Fibroblast of lung (primary cell): ENCODE results near the gene DIP2C. TPM values are rescaled to one million over a fixed set of nuclear protein-coding genes. Genes with fewer than 3 reads are reported as not detected.

Source experiments
- DNase-seq, 2 donors: peaks; one replicate each; pipeline versions ENCODE4 v3.0.0 to v3.0.0-alpha.2; 2010; ENCODE audit warnings: low read depth in 2 of 2
- H2AFZ ChIP-seq: 2 replicates; pipeline ENCODE4 v1.5.1; 2012; ENCODE audit warnings: low read length, control low read depth, inconsistent platforms
- H3K27ac ChIP-seq: 2 replicates; pipeline ENCODE4 v1.5.1; 2011; ENCODE audit warnings: low read length, control low read depth; ENCODE audit not compliant: insufficient read depth
- H3K27me3 ChIP-seq: 2 replicates; pipeline ENCODE4 v1.5.1; 2011; ENCODE audit warnings: mild to moderate bottlenecking, low read length; ENCODE audit not compliant: control insufficient read depth, insufficient read depth
- H3K36me3 ChIP-seq: 2 replicates; pipeline ENCODE4 v1.5.1; 2011; ENCODE audit warnings: low read length; ENCODE audit not compliant: control insufficient read depth, insufficient read depth
- H3K4me1 ChIP-seq: 2 replicates; pipeline ENCODE4 v1.5.1; 2011; ENCODE audit warnings: low read length; ENCODE audit not compliant: control insufficient read depth, insufficient read depth; ENCODE audit errors: extremely low read depth
- H3K4me2 ChIP-seq: 2 replicates; pipeline ENCODE4 v1.5.1; 2011; ENCODE audit warnings: low read length, control low read depth; ENCODE audit not compliant: insufficient read depth; ENCODE audit errors: extremely low read depth
- H3K4me3 ChIP-seq, 4 experiments: fragments of 200-600 bp in 1 of 4; sonication (generic) in 1 of 4; replicated peaks in 1 of 4; 2 replicates each; pipeline ENCODE4 v1.5.1; 2011 to 2016; ENCODE audit warnings: low read length in 4 of 4, low read depth in 3 of 4, mild to moderate bottlenecking in 3 of 4, control low read depth in 2 of 4, inconsistent platforms in 1 of 4, mixed read lengths in 1 of 4; ENCODE audit not compliant: insufficient read depth in 1 of 4; ENCODE audit errors: control extremely low read depth in 1 of 4
- H3K79me2 ChIP-seq: 2 replicates; pipeline ENCODE4 v1.5.1; 2012; ENCODE audit warnings: mild to moderate bottlenecking, low read length, inconsistent platforms; ENCODE audit not compliant: control insufficient read depth, insufficient read depth
- H3K9ac ChIP-seq: 2 replicates; pipeline ENCODE4 v1.5.1; 2011; ENCODE audit warnings: mild to moderate bottlenecking, low read length, control low read depth; ENCODE audit not compliant: insufficient read depth
- H3K9me3 ChIP-seq: 2 replicates; pipeline ENCODE4 v1.5.1; 2012; ENCODE audit warnings: low read depth, low read length; ENCODE audit not compliant: control insufficient read depth, insufficient read depth
- H4K20me1 ChIP-seq: 2 replicates; pipeline ENCODE4 v1.5.1; 2011; ENCODE audit warnings: low read length; ENCODE audit not compliant: control insufficient read depth, insufficient read depth; ENCODE audit errors: extremely low read depth
- CTCF ChIP-seq, 2 donors: IDR thresholded peaks in 1 of 2; conservative IDR thresholded peaks in 1 of 2; 1 replicate in 1 of 2; 2 replicates in 1 of 2; pipeline ENCODE4 v1.5.1; 2011 to 2012; ENCODE audit warnings: low read length in 2 of 2, control low read depth in 1 of 2, inconsistent platforms in 1 of 2, low read depth in 1 of 2, mild to moderate bottlenecking in 1 of 2
- EZH2 ChIP-seq: IDR thresholded peaks from 2 replicates; pipeline ENCODE4 v1.5.1; 2012; ENCODE audit warnings: low read length, control low read depth, mild to moderate bottlenecking; ENCODE audit errors: missing control alignments
- polyA plus RNA-seq, 2 donors: library from polyadenylated mRNA; depleted of rRNA in 1 of 2; stranded (reverse) in 1 of 2; unstranded in 1 of 2; fragments of >200 nt; gene quantifications; 2 replicates each; pipeline ENCODE4 v1.2.1, GENCODE V29; 2011 to 2012; ENCODE audit warnings: missing spikeins in 1 of 2
- total RNA-seq: library from RNA; depleted of rRNA; stranded (reverse); fragments of >200 nt; gene quantifications from 2 replicates; pipeline ENCODE4 v1.2.1, GENCODE V29; 2014

Gene DIP2C
- total and polyA plus RNA-seq, 2 donors (not counting 1 experiment from before 2014, with no cell fraction given) = 10.7 to 18.3 TPM

- H3K4me2 ChIP-seq = no peak overlapping the region
- no peak overlapping the region for H3K9ac ChIP-seq
- H3K27me3 ChIP-seq = no peaks in the 10 kb centered on the region
- no peaks in the 10 kb centered on the region for H3K36me3 ChIP-seq
- no peak overlapping the region for H3K27ac ChIP-seq
- peaks cover 8% of the 10 kb centered on the region for H3K79me2 ChIP-seq
- H3K4me1 ChIP-seq = no peaks in the 10 kb centered on the region
- no peak overlapping the region for H3K4me3 ChIP-seq
- no peak for DNase-seq
- H2AFZ ChIP-seq = no peak overlapping the region
- no peak for TF ChIP-seq CTCF (conservative IDR thresholded peaks at IDR 0.05 in 1 of 2, IDR thresholded peaks at IDR 0.05 in 1 of 2; ENCODE audit: low read depth in 1 of 2, low read length in 2 of 2)
- no peak for TF ChIP-seq EZH2
- H4K20me1 ChIP-seq = peaks cover 4% of the 10 kb centered on the region
- no peaks in the 10 kb centered on the region for H3K9me3 ChIP-seq
Observed at GRCh38 chr10:558364-558763, 131.1 kb downstream of the DIP2C start.

GRCh38 chr10:557792-558328, 131.6 kb downstream of the DIP2C start:
- H4K20me1 ChIP-seq = peaks cover 4% of the 10 kb centered on the region

GRCh38 chr10:556971-557637, 132.4 kb downstream of the DIP2C start:
- Histone ChIP-seq H2AFZ (no peak overlapping the region), H3K36me3 (no peaks in the 10 kb centered on the region), H3K27ac (no peak overlapping the region), H3K79me2 (peaks cover 8% of the 10 kb centered on the region), H3K4me1 (no peaks in the 10 kb centered on the region), H3K9ac (no peak overlapping the region), H4K20me1 (peaks cover 4% of the 10 kb centered on the region), H3K4me3 (no peak overlapping the region), H3K9me3 (no peaks in the 10 kb centered on the region), H3K27me3 (no peaks in the 10 kb centered on the region), H3K4me2 (no peak overlapping the region)
- DNase-seq = no peak
- TF ChIP-seq CTCF (conservative IDR thresholded peaks at IDR 0.05 in 1 of 2, IDR thresholded peaks at IDR 0.05 in 1 of 2; ENCODE audit: low read depth in 1 of 2, low read length in 2 of 2) (no peak), EZH2 (no peak)

More at GRCh38 chr10:557792-558328, 131.6 kb downstream of the DIP2C start:
- peak in 1 of 2 donors; percentile 54 for DNase-seq
- Histone ChIP-seq H3K36me3 (no peaks in the 10 kb centered on the region), H3K9ac (no peak overlapping the region), H2AFZ (no peak overlapping the region), H3K79me2 (peaks cover 8% of the 10 kb centered on the region), H3K9me3 (no peaks in the 10 kb centered on the region), H3K4me2 (no peak overlapping the region), H3K4me3 (no peak overlapping the region), H3K27ac (no peak overlapping the region), H3K27me3 (no peaks in the 10 kb centered on the region), H3K4me1 (no peaks in the 10 kb centered on the region)
- TF ChIP-seq EZH2 (no peak), CTCF (conservative IDR thresholded peaks at IDR 0.05 in 1 of 2, IDR thresholded peaks at IDR 0.05 in 1 of 2; ENCODE audit: low read depth in 1 of 2, low read length in 2 of 2) (no peak)
